B cell (primary cell): ENCODE measurements around the gene AURKA.

ENCODE experiments used
- CTCF ChIP-seq: fragments of 200-600 bp; IDR thresholded peaks from one replicate; pipeline ENCODE4 v1.8.0; 2022; ENCODE audit warnings: antibody characterized with exemption, mild to moderate bottlenecking
- EZH2 ChIP-seq: IDR thresholded peaks from 2 replicates; pipeline ENCODE4 v1.6.1; 2012; ENCODE audit warnings: borderline replicate concordance, low read depth, mild to moderate bottlenecking, moderate library complexity, low read length; ENCODE audit not compliant: insufficient read depth, poor library complexity, severe bottlenecking

GRCh38 chr20:56433221-56433879 is 41.3 kb upstream of the AURKA start:
- TF ChIP-seq CTCF (no peak), EZH2 (no peak)
